HL-60/S4 treated with phorbol 12-myristate 13-acetate at 8.2 ng/mL for 4 days and 3 days (cell line): ENCODE measurements around the gene OR56B4.
"Not testable (repeated sequence)": the region's sequence is repeated elsewhere in the genome, so short reads cannot be mapped to it uniquely, and the experiment has no call there.

Source experiments
- in situ Hi-C: fragments of 300-500 bp; cut with MboI; formaldehyde crosslinking; loops from 2 replicates; pipeline ENCODE4 v1.15.0; 2022; ENCODE audit warnings: low sequenced_read_pairs

Gene OR56B4

DNA sequence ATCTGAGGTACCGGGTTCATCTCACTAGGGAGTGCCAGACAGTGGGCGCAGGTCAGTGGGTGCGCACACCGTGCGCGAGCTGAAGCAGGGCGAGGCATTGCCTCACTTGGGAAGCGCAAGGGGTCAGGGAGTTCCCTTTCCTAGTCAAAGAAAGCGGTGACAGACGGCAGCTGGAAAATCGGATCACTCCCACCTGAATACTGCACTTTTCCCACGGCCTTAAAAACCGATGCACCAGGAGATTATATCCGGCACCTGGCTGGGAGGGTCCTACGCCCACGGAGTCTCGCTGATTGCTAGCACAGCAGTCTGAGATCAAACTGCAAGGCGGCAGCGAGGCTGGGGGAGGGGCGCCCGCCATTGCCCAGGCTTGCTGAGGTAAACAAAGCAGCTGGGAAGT is 36.3 kb downstream of the OR56B4 start:
- in situ Hi-C loops: not testable (repeated sequence)

DNA sequence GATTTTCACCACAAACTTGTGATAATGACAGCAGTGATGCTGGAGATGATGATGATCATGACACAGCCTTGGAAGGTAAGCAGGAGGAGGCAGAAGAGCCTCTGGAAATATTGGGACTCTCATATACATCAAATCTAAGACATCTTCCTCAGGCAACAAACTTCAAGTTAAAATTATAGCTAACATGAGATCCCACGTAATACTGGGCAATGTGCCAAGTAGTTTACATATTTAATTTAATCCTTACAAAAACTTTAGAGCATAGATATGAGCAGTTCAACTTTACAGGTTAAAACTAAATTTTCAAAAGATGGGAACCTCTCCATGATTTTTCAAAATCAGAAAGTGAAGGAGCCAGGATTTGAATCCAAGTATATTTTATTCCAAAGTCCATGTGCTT is 43.6 kb downstream of the OR56B4 start:
- in situ Hi-C loops: no loop called here

DNA sequence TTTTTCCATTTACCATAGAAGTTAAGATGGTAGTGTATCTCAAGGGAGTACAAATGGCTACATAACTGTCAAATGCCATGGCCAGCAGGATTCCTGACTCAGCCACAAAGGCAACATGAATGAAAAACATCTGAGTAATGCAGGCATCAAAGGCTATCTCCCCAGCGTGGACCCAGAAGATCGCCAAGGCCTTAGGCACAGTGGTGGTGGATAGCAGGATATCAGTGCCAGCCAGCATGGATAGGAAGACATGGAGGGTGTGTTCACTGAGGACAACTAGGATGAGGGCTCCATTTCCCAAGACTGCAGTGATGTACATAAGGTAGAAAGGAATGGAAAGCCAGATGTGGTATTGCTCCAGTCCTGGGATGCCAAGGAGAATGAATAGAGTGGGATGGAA is 44.6 kb downstream of the OR56B4 start:
- in situ Hi-C loops: no loop called here

DNA sequence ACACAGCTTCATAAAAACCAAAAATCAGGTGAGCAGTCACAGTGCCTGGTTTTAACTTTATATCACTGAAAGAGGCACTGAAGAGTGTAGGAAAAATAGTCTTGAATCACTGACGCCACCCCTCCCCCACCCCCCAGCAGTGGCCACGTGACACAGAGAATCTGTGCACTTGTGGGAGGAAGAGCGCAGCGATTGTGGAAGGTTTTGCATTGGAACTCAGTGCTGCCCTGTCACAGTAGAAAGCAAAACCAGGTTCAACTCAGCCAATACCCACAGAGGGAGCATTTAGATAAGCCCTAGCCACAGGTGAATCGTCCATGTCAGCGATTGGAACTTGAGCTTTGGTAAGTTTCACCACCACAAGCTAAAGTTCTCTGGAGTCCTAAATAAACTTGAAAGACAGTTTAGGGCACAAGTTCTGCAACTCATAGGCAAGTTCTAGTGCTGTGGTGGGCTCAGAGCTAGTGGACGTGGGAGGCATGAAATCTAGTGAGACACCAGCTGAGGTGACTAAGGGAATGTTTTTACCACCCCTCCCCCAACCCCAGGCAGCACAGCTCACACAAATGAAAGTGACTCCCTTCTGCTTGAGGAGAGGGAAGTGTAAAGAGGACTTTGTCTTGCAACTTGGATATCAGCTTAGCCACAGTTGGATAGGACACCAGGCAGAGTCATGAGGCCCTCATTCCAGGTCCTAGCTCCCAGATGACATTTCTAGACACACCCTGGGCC is 49.3 kb downstream of the OR56B4 start:
- in situ Hi-C loops: no loop called here
